Smooth muscle cell (in vitro differentiated cells): ENCODE results near the gene CLSTN1. TPM values are rescaled to one million over a fixed set of nuclear protein-coding genes. Genes with fewer than 3 reads are reported as not detected.

ENCODE experiments used
- DNase-seq: peaks from one replicate; lab custom pipeline; 2025; ENCODE audit not compliant: unreplicated experiment; lab: John Stamatoyannopoulos, UW
- H2AFZ ChIP-seq: fragments of 200-600 bp; sonication (generic); 2 replicates; pipeline ENCODE4 v1.6.0; 2016; ENCODE audit warnings: antibody characterized with exemption, low read depth, mild to moderate bottlenecking
- H3F3A ChIP-seq: fragments of 200-600 bp; sonication (generic); 2 replicates; pipeline ENCODE4 v1.6.0; 2017; ENCODE audit warnings: antibody characterized with exemption, low read depth
- H3K27ac ChIP-seq: fragments of 200-600 bp; sonication (generic); 2 replicates; pipeline ENCODE4 v1.5.1; 2016; ENCODE audit warnings: low read depth, mild to moderate bottlenecking
- H3K27me3 ChIP-seq: fragments of 200-600 bp; sonication (generic); 2 replicates; pipeline ENCODE4 v1.6.1; 2016; ENCODE audit warnings: low read depth, mild to moderate bottlenecking
- H3K36me3 ChIP-seq: fragments of 200-600 bp; sonication (generic); 2 replicates; pipeline ENCODE4 v1.5.1; 2016; ENCODE audit warnings: low read depth
- H3K4me1 ChIP-seq: fragments of 200-600 bp; sonication (generic); 2 replicates; pipeline ENCODE4 v1.5.1; 2016; ENCODE audit warnings: low read depth
- H3K4me2 ChIP-seq: fragments of 200-600 bp; sonication (generic); 2 replicates; pipeline ENCODE4 v1.6.0; 2016; ENCODE audit warnings: mild to moderate bottlenecking
- H3K4me3 ChIP-seq: fragments of 200-600 bp; sonication (generic); 2 replicates; pipeline ENCODE4 v1.5.1; 2016; ENCODE audit warnings: mild to moderate bottlenecking
- H3K79me2 ChIP-seq: fragments of 200-600 bp; sonication (generic); 2 replicates; pipeline ENCODE4 v1.6.0; 2016; ENCODE audit warnings: low read depth, mild to moderate bottlenecking
- H3K9ac ChIP-seq: fragments of 200-600 bp; sonication (generic); 2 replicates; pipeline ENCODE4 v1.6.0; 2016; ENCODE audit warnings: low read depth
- H3K9me3 ChIP-seq: fragments of 200-600 bp; sonication (generic); replicated peaks from 2 replicates; pipeline ENCODE4 v1.5.1; 2016; ENCODE audit warnings: low read depth
- H4K20me1 ChIP-seq: fragments of 200-600 bp; sonication (generic); 2 replicates; pipeline ENCODE4 v1.6.0; 2016; ENCODE audit warnings: low read depth
- WGBS: methylation state at CpG from one replicate; pipeline ENCODE4 v1.1.7; 2016; ENCODE audit warnings: low lambda C conversion rate; 5-methylcytosine and 5-hydroxymethylcytosine counted together
- polyA plus RNA-seq: library from polyadenylated mRNA; unstranded; fragments of >200 nt; fragmentation: Nextera tagmentation; extraction: Ambion mirVana; gene quantifications from 2 replicates; pipeline ENCODE4 v1.2.1, GENCODE V29; 2016
- total RNA-seq: library from RNA; depleted of rRNA; stranded (reverse); fragments of >200 nt; gene quantifications from 2 replicates; pipeline ENCODE4 v1.2.3, GENCODE V29; 2014
- TF ChIP-seq, protein P1 (sequence below): fragments of 200-600 bp; sonication (generic); IDR thresholded peaks from 2 replicates; pipeline ENCODE4 v1.5.1; 2017; ENCODE audit warnings: borderline replicate concordance, mild to moderate bottlenecking, antibody characterized with exemption; ENCODE audit not compliant: insufficient read depth, poor library complexity, severe bottlenecking

The CLSTN1 gene
- total and polyA plus RNA-seq, 2 experiments from 2014 or later, result 51.3 to 83.5 TPM

DNA sequence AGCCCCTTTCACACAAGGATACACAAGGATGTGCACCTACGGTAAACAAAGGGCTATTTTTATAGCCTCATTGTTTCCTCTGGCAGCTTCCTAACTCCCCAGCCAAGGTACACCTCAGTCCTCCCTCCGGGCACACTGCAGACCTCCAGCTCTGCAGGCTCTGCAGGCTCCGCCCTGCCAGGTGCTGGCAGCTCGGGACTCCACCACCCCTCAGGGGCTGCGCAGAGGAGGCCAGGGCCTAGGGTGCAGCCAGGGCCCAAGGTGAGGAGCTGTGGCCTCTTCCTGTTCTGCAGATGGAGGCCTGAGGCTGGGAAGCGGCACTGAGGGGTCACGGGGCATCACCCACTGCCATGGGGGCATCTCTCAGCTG is 19.8 kb upstream of the CLSTN1 start:
- Histone ChIP-seq H3K36me3 (no peaks in the 10 kb centered on the region), H3F3A (no peaks in the 10 kb centered on the region), H3K9ac (no peak overlapping the region), H3K79me2 (no peaks in the 10 kb centered on the region), H3K4me2 (no peak overlapping the region), H3K4me3 (no peak overlapping the region), H4K20me1 (no peaks in the 10 kb centered on the region), H3K9me3 (no peaks in the 10 kb centered on the region), H3K27me3 (no peaks in the 10 kb centered on the region), H2AFZ (no peak overlapping the region), H3K4me1 (peaks cover 4% of the 10 kb centered on the region), H3K27ac (no peak overlapping the region)
- WGBS, result 87% methylated on average over 7 of the region's 7 CpGs
- TF ChIP-seq, protein P1, sequence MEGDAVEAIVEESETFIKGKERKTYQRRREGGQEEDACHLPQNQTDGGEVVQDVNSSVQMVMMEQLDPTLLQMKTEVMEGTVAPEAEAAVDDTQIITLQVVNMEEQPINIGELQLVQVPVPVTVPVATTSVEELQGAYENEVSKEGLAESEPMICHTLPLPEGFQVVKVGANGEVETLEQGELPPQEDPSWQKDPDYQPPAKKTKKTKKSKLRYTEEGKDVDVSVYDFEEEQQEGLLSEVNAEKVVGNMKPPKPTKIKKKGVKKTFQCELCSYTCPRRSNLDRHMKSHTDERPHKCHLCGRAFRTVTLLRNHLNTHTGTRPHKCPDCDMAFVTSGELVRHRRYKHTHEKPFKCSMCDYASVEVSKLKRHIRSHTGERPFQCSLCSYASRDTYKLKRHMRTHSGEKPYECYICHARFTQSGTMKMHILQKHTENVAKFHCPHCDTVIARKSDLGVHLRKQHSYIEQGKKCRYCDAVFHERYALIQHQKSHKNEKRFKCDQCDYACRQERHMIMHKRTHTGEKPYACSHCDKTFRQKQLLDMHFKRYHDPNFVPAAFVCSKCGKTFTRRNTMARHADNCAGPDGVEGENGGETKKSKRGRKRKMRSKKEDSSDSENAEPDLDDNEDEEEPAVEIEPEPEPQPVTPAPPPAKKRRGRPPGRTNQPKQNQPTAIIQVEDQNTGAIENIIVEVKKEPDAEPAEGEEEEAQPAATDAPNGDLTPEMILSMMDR, result no peak
- no peak for DNase-seq

DNA sequence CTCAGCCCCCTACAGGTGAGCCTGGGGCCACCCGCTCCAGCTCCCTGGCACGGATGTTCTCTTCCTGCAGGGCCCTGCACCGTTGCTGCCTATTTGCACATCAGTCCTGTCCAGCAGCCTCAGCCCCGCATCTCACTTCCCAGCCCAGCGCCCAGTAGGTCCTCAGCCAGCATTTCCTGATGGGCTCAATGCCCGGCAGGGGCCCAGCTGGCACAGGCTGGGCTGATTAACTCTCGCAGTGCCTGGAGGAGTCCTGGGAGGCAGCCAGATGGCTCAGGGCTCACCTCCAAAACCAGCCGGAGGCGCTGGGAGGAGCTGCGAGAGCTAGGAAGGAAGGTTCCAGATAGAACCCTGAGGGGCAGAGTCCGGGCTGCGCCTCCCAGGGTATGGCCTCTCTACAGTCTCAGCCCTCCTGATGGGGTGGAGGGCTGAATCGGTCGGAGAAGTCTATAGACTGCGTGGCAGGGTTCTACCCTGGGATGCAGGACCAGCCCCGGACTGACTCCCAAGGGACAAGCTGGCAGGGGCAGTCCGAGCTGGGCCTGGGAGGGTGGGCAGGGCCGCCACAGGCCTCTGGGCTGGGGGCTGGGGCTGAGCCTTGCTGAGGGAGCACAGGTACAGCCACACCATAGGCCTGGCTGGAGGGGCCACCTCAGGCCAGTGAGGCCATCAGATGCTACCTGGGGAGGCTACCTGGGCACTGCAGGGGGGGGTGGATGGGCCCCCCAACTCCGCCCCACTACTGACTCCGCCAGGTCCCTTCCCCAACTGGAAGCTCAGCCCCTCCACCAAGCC is 19.2 kb upstream of the CLSTN1 start:
- Histone ChIP-seq H3K4me3 (no peak overlapping the region), H2AFZ (no peak overlapping the region), H3K4me1 (peaks cover 4% of the 10 kb centered on the region), H3K9me3 (no peaks in the 10 kb centered on the region), H3K9ac (no peak overlapping the region), H3F3A (no peaks in the 10 kb centered on the region), H3K36me3 (no peaks in the 10 kb centered on the region), H3K27me3 (no peaks in the 10 kb centered on the region), H3K4me2 (no peak overlapping the region), H3K27ac (no peak overlapping the region), H3K79me2 (no peaks in the 10 kb centered on the region), H4K20me1 (no peaks in the 10 kb centered on the region)
- WGBS, result 92% methylated on average over 17 of the region's 20 CpGs
- TF ChIP-seq, protein P1, result no peak
- no peak for DNase-seq

DNA sequence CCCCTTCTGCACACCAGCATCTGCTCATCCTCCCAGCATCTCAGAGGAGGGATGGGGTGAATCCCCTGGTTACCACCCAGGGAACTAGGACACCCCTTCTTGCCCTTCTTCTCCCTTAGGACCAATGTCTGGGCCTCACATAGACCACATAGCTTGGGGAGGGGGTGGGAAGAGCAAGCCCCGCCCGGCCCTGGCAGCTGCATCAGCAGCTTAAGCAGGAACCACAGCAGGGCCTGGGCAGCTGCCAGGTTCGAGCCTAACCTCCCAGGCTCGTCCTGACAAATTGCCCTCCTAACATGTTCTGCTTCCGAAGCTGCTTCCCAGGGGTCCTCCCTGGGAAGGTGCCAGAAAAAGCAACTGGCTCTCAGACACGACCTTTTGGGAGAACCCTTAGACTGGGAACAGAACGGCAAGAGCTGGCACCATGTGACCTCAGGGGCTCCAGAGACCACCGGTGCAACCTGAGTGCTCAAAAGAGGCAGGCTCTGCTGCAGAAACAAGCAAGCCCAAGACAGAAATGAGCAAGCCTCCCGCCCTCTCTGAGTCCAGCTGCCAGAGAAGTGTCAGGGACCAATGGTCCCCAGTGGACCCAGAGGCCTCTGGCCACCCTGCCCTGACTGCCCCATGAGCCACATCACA is 18.4 kb upstream of the CLSTN1 start:
- Histone ChIP-seq H3K27me3 (no peaks in the 10 kb centered on the region), H3K4me2 (no peak overlapping the region), H3K9ac (no peak overlapping the region), H3K4me1 (peaks cover 4% of the 10 kb centered on the region), H3K36me3 (no peaks in the 10 kb centered on the region), H3K79me2 (no peaks in the 10 kb centered on the region), H3K4me3 (no peak overlapping the region), H3K9me3 (no peaks in the 10 kb centered on the region), H3K27ac (no peak overlapping the region), H3F3A (no peaks in the 10 kb centered on the region), H2AFZ (no peak overlapping the region), H4K20me1 (no peaks in the 10 kb centered on the region)
- WGBS, result 86% methylated on average over 9 of the region's 9 CpGs
- DNase-seq, result no peak
- TF ChIP-seq, protein P1, result no peak
